GM18873 (cell line): Measurements from ENCODE around the gene ZRANB1.

ENCODE experiments used
- ATAC-seq: cut with Tn5 transposase; IDR thresholded peaks from one replicate; pipeline ENCODE4 v1.9.1; 2021; ENCODE audit warnings: mild to moderate bottlenecking, moderate library complexity, moderate number of reproducible peaks; ENCODE audit not compliant: unreplicated experiment, low FRiP score

ZRANB1 gene

GRCh38 chr10:125029584-125030242, 87.8 kb downstream of the ZRANB1 start:
- no peak for ATAC-seq

GRCh38 chr10:125030567-125031197, 88.8 kb downstream of the ZRANB1 start:
- no peak for ATAC-seq

- ATAC-seq, result no peak
These were observed 90.6 kb downstream of the ZRANB1 start for GRCh38 chr10:125032474-125033020.

GRCh38 chr10:125033146-125033924, 91.4 kb downstream of the ZRANB1 start:
- no peak for ATAC-seq

GRCh38 chr10:125034675-125035074, 92.8 kb downstream of the ZRANB1 start:
- ATAC-seq, result no peak

- no peak for ATAC-seq
These were observed 93.2 kb downstream of the ZRANB1 start for GRCh38 chr10:125035136-125035535.

- no peak for ATAC-seq
These were observed 93.8 kb downstream of the ZRANB1 start for GRCh38 chr10:125035588-125036295.

- no peak for ATAC-seq
These were observed 95.4 kb downstream of the ZRANB1 start for GRCh38 chr10:125037145-125037877.
